Vagina (tissue), 2 donors: ENCODE measurements around the gene MBP.

Experiments
- CTCF ChIP-seq, 3 experiments: fragments of 450-650 bp in 2 of 3; fragments of 200-600 bp in 1 of 3; sonication (generic) in 1 of 3; IDR thresholded peaks; one replicate each; pipeline ENCODE4 v1.5.1; 2017 to 2019; ENCODE audit warnings: antibody characterized with exemption in 3 of 3, mild to moderate bottlenecking in 2 of 3, moderate library complexity in 2 of 3
- POLR2A ChIP-seq, 2 donors: fragments of 450-650 bp; IDR thresholded peaks; one replicate each; pipeline ENCODE4 v1.6.1; 2017; ENCODE audit warnings: antibody characterized with exemption in 2 of 2, mild to moderate bottlenecking in 2 of 2, moderate library complexity in 2 of 2

GRCh38 chr18:76982038-76982437 is 150.5 kb downstream of the MBP start:
- no peak for TF ChIP-seq POLR2A (IDR thresholded peaks at IDR 0.05)
- TF ChIP-seq CTCF (IDR thresholded peaks at IDR 0.05) = no peak
